OCI-LY7 (cell line): ENCODE measurements around the gene CEP112.
"Not testable (repeated sequence)": the region's sequence is repeated elsewhere in the genome, so short reads cannot be mapped to it uniquely, and the experiment has no call there.

Experiments used
- EZH2phosphoT487 ChIP-seq: fragments of 200-600 bp; sonication (generic); IDR thresholded peaks from 2 replicates; pipeline ENCODE4 v1.6.1; 2018; ENCODE audit warnings: low read depth, borderline replicate concordance, mild to moderate bottlenecking, mixed run types, antibody characterized with exemption, low read length, moderate library complexity, mixed read lengths
- TF ChIP-seq, protein P1 (sequence below): fragments of 200-600 bp; sonication (generic); conservative IDR thresholded peaks from 2 replicates; pipeline ENCODE4 v1.5.1; 2014; ENCODE audit warnings: mild to moderate bottlenecking, antibody characterized with exemption, low read length, moderate library complexity, mixed read lengths

DNA sequence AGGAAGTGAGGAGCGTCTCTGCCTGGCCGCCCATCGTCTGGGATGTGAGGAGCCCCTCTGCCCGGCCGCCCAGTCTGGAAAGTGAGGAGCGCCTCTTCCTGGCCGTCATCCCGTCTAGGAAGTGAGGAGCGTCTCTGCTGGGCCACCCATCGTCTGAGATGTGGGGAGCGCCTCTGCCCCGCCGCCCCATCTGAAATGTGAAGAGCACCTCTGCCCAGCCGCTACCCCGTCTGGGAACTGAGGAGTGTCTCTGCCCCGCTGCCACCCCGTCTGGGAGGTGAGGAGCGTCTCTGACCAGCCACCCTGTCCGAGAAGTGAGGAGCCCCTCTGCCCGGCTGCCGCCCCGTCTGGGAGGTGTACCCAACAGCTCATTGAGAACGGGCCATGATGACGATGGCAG lies 354.7 kb downstream of the CEP112 start:
- TF ChIP-seq, protein P1, sequence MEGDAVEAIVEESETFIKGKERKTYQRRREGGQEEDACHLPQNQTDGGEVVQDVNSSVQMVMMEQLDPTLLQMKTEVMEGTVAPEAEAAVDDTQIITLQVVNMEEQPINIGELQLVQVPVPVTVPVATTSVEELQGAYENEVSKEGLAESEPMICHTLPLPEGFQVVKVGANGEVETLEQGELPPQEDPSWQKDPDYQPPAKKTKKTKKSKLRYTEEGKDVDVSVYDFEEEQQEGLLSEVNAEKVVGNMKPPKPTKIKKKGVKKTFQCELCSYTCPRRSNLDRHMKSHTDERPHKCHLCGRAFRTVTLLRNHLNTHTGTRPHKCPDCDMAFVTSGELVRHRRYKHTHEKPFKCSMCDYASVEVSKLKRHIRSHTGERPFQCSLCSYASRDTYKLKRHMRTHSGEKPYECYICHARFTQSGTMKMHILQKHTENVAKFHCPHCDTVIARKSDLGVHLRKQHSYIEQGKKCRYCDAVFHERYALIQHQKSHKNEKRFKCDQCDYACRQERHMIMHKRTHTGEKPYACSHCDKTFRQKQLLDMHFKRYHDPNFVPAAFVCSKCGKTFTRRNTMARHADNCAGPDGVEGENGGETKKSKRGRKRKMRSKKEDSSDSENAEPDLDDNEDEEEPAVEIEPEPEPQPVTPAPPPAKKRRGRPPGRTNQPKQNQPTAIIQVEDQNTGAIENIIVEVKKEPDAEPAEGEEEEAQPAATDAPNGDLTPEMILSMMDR = not testable (repeated sequence)
- TF ChIP-seq EZH2phosphoT487 = not testable (repeated sequence)
